Measurements from ENCODE around the gene MAN2B1. TPM values are rescaled to one million over a fixed set of nuclear protein-coding genes. Genes with fewer than 3 reads are reported as not detected.

Gene MAN2B1
- total and polyA plus RNA-seq, 2 of the 13 experiments (the other 11 are each of a cell fraction or from before 2014, with no cell fraction given): 23.6 to 23.8 TPM

- TF ChIP-seq, protein P1, sequence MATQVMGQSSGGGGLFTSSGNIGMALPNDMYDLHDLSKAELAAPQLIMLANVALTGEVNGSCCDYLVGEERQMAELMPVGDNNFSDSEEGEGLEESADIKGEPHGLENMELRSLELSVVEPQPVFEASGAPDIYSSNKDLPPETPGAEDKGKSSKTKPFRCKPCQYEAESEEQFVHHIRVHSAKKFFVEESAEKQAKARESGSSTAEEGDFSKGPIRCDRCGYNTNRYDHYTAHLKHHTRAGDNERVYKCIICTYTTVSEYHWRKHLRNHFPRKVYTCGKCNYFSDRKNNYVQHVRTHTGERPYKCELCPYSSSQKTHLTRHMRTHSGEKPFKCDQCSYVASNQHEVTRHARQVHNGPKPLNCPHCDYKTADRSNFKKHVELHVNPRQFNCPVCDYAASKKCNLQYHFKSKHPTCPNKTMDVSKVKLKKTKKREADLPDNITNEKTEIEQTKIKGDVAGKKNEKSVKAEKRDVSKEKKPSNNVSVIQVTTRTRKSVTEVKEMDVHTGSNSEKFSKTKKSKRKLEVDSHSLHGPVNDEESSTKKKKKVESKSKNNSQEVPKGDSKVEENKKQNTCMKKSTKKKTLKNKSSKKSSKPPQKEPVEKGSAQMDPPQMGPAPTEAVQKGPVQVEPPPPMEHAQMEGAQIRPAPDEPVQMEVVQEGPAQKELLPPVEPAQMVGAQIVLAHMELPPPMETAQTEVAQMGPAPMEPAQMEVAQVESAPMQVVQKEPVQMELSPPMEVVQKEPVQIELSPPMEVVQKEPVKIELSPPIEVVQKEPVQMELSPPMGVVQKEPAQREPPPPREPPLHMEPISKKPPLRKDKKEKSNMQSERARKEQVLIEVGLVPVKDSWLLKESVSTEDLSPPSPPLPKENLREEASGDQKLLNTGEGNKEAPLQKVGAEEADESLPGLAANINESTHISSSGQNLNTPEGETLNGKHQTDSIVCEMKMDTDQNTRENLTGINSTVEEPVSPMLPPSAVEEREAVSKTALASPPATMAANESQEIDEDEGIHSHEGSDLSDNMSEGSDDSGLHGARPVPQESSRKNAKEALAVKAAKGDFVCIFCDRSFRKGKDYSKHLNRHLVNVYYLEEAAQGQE (IDR thresholded peaks at IDR 0.05; ENCODE audit: borderline replicate concordance in 1 of 2, low read depth in 1 of 2, low read length in 2 of 2): no peak
- no peak for TF ChIP-seq ZNF569 (CRISPR knock-in tag; IDR thresholded peaks at IDR 0.05; ENCODE audit: borderline replicate concordance)
- no peak for TF ChIP-seq TOE1 (CRISPR knock-in tag; IDR thresholded peaks at IDR 0.05)
- TF ChIP-seq ZC3H4 (CRISPR knock-in tag; IDR thresholded peaks at IDR 0.05; ENCODE audit: borderline replicate concordance): no peak
- no peak for TF ChIP-seq SP1 (IDR thresholded peaks at IDR 0.05)
- peak; percentile 58; the same call in 1 of the 2 replicates for TF ChIP-seq SP1 (CRISPR knock-in tag; IDR thresholded peaks at IDR 0.05)
- TF ChIP-seq ZMYM4 (CRISPR knock-in tag; IDR thresholded peaks at IDR 0.05): peak; percentile 69; the same call in 1 of the 2 replicates
- no peak for TF ChIP-seq ZNF30 (CRISPR knock-in tag; IDR thresholded peaks at IDR 0.05)
- TF ChIP-seq SMYD3 (CRISPR knock-in tag; IDR thresholded peaks at IDR 0.05): peak; percentile 79; the same call in 1 of the 2 replicates
- peak; percentile 76 for TF ChIP-seq IKZF4 (CRISPR knock-in tag; IDR thresholded peaks at IDR 0.05; ENCODE audit: borderline replicate concordance, low read depth, not compliant biosample characterization)
- TF ChIP-seq KMT2B (CRISPR knock-in tag; IDR thresholded peaks at IDR 0.05): peak; percentile 94
- TF ChIP-seq, protein P2, sequence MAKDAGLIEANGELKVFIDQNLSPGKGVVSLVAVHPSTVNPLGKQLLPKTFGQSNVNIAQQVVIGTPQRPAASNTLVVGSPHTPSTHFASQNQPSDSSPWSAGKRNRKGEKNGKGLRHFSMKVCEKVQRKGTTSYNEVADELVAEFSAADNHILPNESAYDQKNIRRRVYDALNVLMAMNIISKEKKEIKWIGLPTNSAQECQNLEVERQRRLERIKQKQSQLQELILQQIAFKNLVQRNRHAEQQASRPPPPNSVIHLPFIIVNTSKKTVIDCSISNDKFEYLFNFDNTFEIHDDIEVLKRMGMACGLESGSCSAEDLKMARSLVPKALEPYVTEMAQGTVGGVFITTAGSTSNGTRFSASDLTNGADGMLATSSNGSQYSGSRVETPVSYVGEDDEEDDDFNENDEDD (CRISPR knock-in tag; IDR thresholded peaks at IDR 0.05; ENCODE audit: borderline replicate concordance): no peak
- peak; percentile 73 for TF ChIP-seq SP2 (CRISPR knock-in tag; IDR thresholded peaks at IDR 0.05)
- peak; percentile 82 for TF ChIP-seq ZBTB21 (CRISPR knock-in tag; IDR thresholded peaks at IDR 0.05)
- TF ChIP-seq THAP11 (CRISPR knock-in tag; IDR thresholded peaks at IDR 0.05): peak; percentile 95
- no peak for TF ChIP-seq TBL1XR1 (IDR thresholded peaks at IDR 0.05; ENCODE audit: borderline replicate concordance, low read length, partially characterized antibody)
- TF ChIP-seq SALL1 (CRISPR knock-in tag; IDR thresholded peaks at IDR 0.05): peak; percentile 81
- peak; percentile 24; the same call in 1 of the 2 replicates for TF ChIP-seq ZNF225 (CRISPR knock-in tag; IDR thresholded peaks at IDR 0.05)
- TF ChIP-seq, protein P3, sequence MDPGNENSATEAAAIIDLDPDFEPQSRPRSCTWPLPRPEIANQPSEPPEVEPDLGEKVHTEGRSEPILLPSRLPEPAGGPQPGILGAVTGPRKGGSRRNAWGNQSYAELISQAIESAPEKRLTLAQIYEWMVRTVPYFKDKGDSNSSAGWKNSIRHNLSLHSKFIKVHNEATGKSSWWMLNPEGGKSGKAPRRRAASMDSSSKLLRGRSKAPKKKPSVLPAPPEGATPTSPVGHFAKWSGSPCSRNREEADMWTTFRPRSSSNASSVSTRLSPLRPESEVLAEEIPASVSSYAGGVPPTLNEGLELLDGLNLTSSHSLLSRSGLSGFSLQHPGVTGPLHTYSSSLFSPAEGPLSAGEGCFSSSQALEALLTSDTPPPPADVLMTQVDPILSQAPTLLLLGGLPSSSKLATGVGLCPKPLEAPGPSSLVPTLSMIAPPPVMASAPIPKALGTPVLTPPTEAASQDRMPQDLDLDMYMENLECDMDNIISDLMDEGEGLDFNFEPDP (CRISPR knock-in tag; conservative IDR thresholded peaks at IDR 0.05): no peak
- TF ChIP-seq ZSCAN12 (CRISPR knock-in tag; IDR thresholded peaks at IDR 0.05): no peak
- TF ChIP-seq ZNF607 (CRISPR knock-in tag; IDR thresholded peaks at IDR 0.05; ENCODE audit: borderline replicate concordance): peak; percentile 80; the same call in 1 of the 2 replicates
These were observed 30.1 kb upstream of the MAN2B1 start, which contains the start of gene FBXW9 (continued) for GRCh38 chr19:12696366-12697335.

Data from HepG2 (cell line).